Endodermal cell (in vitro differentiated cells): ENCODE results near the gene TNP2. TPM values are rescaled to one million over a fixed set of nuclear protein-coding genes. Genes with fewer than 3 reads are reported as not detected.

Experiments used
- DNase-seq: peaks from one replicate; pipeline ENCODE4 v3.0.0-alpha.2; 2017
- H3K27ac ChIP-seq: 2 replicates; pipeline ENCODE4 v1.5.1; 2013; ENCODE audit warnings: mild to moderate bottlenecking, low read depth, low read length, moderate library complexity
- H3K27me3 ChIP-seq: 2 replicates; pipeline ENCODE4 v1.6.1; 2013; ENCODE audit warnings: mild to moderate bottlenecking, low read length, moderate library complexity; ENCODE audit not compliant: insufficient read depth, control insufficient read depth, poor library complexity, severe bottlenecking
- H3K36me3 ChIP-seq: 2 replicates; pipeline ENCODE4 v1.7.0; 2013; ENCODE audit warnings: mild to moderate bottlenecking, low read length, moderate library complexity; ENCODE audit not compliant: control insufficient read depth, insufficient read depth
- H3K4me1 ChIP-seq: one replicate; pipeline ENCODE4 v1.7.0; 2013; ENCODE audit warnings: low read length; ENCODE audit not compliant: control insufficient read depth, insufficient read depth
- H3K4me3 ChIP-seq: 2 replicates; pipeline ENCODE4 v1.5.1; 2013; ENCODE audit warnings: mild to moderate bottlenecking, low read length, moderate library complexity
- H3K9ac ChIP-seq: 2 replicates; pipeline ENCODE4 v1.6.1; 2013; ENCODE audit warnings: mild to moderate bottlenecking, low read length, moderate library complexity; ENCODE audit not compliant: poor library complexity, severe bottlenecking; ENCODE audit errors: extremely low read depth
- H3K9me3 ChIP-seq: 2 replicates; pipeline ENCODE4 v1.6.1; 2013; ENCODE audit warnings: mild to moderate bottlenecking, low read length, moderate library complexity; ENCODE audit not compliant: control insufficient read depth
- H3K27ac Mint-ChIP-seq: 2 replicates; pipeline ENCODE4 v1.8.0; 2020; ENCODE audit warnings: mixed read lengths
- H3K27me3 Mint-ChIP-seq: 2 replicates; pipeline ENCODE4 v1.8.0; 2021; ENCODE audit warnings: mild to moderate bottlenecking, mixed read lengths; ENCODE audit not compliant: insufficient read depth
- H3K36me3 Mint-ChIP-seq: 2 replicates; pipeline ENCODE4 v1.8.0; 2020; ENCODE audit warnings: low read depth, mixed read lengths
- H3K4me1 Mint-ChIP-seq: 2 replicates; pipeline ENCODE4 v1.8.0; 2020; ENCODE audit warnings: mixed read lengths
- H3K4me3 Mint-ChIP-seq: 2 replicates; pipeline ENCODE4 v1.8.0; 2020; ENCODE audit warnings: mild to moderate bottlenecking, moderate library complexity, mixed read lengths
- H3K9me3 Mint-ChIP-seq: 2 replicates; pipeline ENCODE4 v1.8.0; 2020; ENCODE audit warnings: mild to moderate bottlenecking, mixed read lengths
- CTCF ChIP-seq: fragments of 200-600 bp; sonication (generic); conservative IDR thresholded peaks from 2 replicates; pipeline ENCODE4 v1.5.0; 2021; ENCODE audit warnings: antibody characterized with exemption, mild to moderate bottlenecking
- WGBS, 2 experiments: methylation state at CpG; one replicate each; pipeline versions ENCODE4 v1.1.5 to v1.1.7; 2013; ENCODE audit warnings: missing lambda C conversion rate in 2 of 2, mixed read lengths in 1 of 2; ENCODE audit not compliant: insufficient coverage in 1 of 2, insufficient read length in 1 of 2; 5-methylcytosine and 5-hydroxymethylcytosine counted together
- total RNA-seq, 2 donors: library from RNA; stranded (reverse); fragmentation: NEBNext Ultra II Directional in 1 of 2; extraction: Animal tissue kit (Norgen Biotek cat#: 25700) in 1 of 2; gene quantifications; 2 replicates in 1 of 2; 3 replicates in 1 of 2; pipeline ENCODE4 v1.2.1, GENCODE V29; 2021

The TNP2 gene
- total RNA-seq, 2 donors from 2014 or later: not detected

- no peaks in the 10 kb centered on the region for H3K9me3 ChIP-seq
- 91 to 95% methylated on average over 7 to 18 of the region's 18 CpGs for WGBS, 2 experiments
- H3K4me3 Mint-ChIP-seq: no peak overlapping the region
- peaks cover under 1% of the 10 kb centered on the region for H3K4me1 Mint-ChIP-seq
- peak overlapping the region; percentile 49 for H3K27ac Mint-ChIP-seq
- H3K36me3 ChIP-seq: no peaks in the 10 kb centered on the region
- H3K27me3 ChIP-seq: no peaks in the 10 kb centered on the region
- no peak for DNase-seq
- H3K4me1 ChIP-seq: no peaks in the 10 kb centered on the region
- H3K9ac ChIP-seq: no peak overlapping the region
- H3K9me3 Mint-ChIP-seq: no peaks in the 10 kb centered on the region
- no peak overlapping the region for H3K4me3 ChIP-seq
- H3K27me3 Mint-ChIP-seq: peaks cover 3% of the 10 kb centered on the region
- no peaks in the 10 kb centered on the region for H3K36me3 Mint-ChIP-seq
- H3K27ac ChIP-seq: no peak overlapping the region
- TF ChIP-seq CTCF: no peak
Observed at GRCh38 chr16:11251525-11252481, 17.3 kb downstream of the TNP2 start.

GRCh38 chr16:11250786-11251524 is 18.2 kb downstream of the TNP2 start:
- DNase-seq: no peak
- Histone ChIP-seq H3K9ac (no peak overlapping the region), H3K27ac (no peak overlapping the region), H3K36me3 (no peaks in the 10 kb centered on the region), H3K27me3 (no peaks in the 10 kb centered on the region), H3K4me1 (no peaks in the 10 kb centered on the region), H3K4me3 (no peak overlapping the region), H3K9me3 (no peaks in the 10 kb centered on the region)
- no peak for TF ChIP-seq CTCF
- no peaks in the 10 kb centered on the region for H3K9me3 Mint-ChIP-seq
- 94 to 100% methylated on average over 3 to 10 of the region's 10 CpGs for WGBS, 2 experiments
- no peaks in the 10 kb centered on the region for H3K4me1 Mint-ChIP-seq
- no peak overlapping the region for H3K27ac Mint-ChIP-seq
- no peak overlapping the region for H3K4me3 Mint-ChIP-seq
- H3K27me3 Mint-ChIP-seq: no peaks in the 10 kb centered on the region
- H3K36me3 Mint-ChIP-seq: no peaks in the 10 kb centered on the region

DNA sequence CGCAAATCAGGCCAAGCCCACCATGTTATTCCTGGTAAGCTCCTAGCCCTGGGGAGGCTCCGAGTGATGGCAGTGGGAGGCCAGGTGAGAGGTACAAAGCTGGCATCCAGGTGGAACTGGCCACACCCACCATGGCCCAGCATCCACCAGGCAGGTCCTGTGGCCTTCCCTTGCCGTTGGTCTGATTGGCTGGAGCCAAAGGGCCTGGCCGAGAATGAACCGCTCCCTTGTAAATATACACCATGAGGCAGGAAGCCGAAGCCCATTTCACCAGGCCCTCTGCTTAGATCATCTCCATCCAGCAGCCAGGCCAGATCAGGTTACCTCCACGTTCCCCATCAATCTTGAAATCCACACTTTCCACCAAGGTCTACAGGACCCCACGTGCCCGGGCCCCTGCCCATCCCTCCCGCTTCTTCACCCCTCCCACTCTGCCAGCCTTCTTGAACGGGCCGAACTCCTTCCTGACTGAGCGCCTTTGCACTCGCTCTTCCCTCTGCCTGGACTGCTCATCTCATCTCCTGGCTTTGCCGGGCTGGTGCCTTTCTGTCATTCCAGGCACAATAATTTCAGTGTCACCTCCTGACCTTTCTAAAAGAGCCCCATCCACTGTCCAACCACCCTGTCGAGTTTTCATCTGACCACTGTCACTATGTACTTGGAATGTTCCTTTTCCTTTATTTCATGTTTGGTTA is 18.9 kb downstream of the TNP2 start:
- TF ChIP-seq CTCF: no peak
- Histone ChIP-seq H3K9me3 (no peaks in the 10 kb centered on the region), H3K36me3 (no peaks in the 10 kb centered on the region), H3K27ac (no peak overlapping the region), H3K27me3 (no peaks in the 10 kb centered on the region), H3K4me1 (no peaks in the 10 kb centered on the region), H3K4me3 (no peak overlapping the region), H3K9ac (no peak overlapping the region)
- H3K27ac Mint-ChIP-seq: no peak overlapping the region
- no peaks in the 10 kb centered on the region for H3K36me3 Mint-ChIP-seq
- H3K27me3 Mint-ChIP-seq: no peaks in the 10 kb centered on the region
- 85 to 87% methylated on average over 10 to 16 of the region's 16 CpGs for WGBS, 2 experiments
- no peaks in the 10 kb centered on the region for H3K9me3 Mint-ChIP-seq
- H3K4me3 Mint-ChIP-seq: no peak overlapping the region
- peak; percentile 78 for DNase-seq
- H3K4me1 Mint-ChIP-seq: no peaks in the 10 kb centered on the region
